HL-60 (cell line): ENCODE results near the gene MYLK4.

Experiments
- POLR2AphosphoS5 ChIP-seq: IDR thresholded peaks from 2 replicates; pipeline ENCODE4 v1.6.1; 2012; ENCODE audit warnings: low read depth
- TF ChIP-seq, protein P1 (sequence below): IDR thresholded peaks from one replicate; pipeline ENCODE4 v1.5.1; 2011; ENCODE audit warnings: low read length, control low read depth, inconsistent platforms; ENCODE audit not compliant: insufficient read depth

DNA sequence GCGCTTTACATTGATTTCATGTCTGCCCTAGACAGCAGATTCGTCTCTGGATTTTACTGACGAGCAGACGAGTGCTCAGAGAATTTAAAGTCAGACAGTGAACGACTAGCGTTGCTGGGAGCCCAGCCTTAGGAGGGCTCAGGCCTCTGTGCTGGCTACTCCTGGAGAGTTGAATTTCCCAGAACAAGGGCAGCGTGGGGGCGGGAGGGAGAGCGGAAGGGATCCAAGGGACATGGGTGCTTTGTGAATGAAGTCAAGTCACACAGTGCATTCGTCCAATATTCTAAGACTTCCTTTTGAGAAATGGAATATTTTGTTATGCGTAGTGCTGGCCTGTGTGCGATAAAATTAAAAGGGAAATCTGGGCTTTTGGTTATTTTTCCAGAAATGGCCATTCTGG is 126.5 kb downstream of the MYLK4 start:
- TF ChIP-seq, protein P1, sequence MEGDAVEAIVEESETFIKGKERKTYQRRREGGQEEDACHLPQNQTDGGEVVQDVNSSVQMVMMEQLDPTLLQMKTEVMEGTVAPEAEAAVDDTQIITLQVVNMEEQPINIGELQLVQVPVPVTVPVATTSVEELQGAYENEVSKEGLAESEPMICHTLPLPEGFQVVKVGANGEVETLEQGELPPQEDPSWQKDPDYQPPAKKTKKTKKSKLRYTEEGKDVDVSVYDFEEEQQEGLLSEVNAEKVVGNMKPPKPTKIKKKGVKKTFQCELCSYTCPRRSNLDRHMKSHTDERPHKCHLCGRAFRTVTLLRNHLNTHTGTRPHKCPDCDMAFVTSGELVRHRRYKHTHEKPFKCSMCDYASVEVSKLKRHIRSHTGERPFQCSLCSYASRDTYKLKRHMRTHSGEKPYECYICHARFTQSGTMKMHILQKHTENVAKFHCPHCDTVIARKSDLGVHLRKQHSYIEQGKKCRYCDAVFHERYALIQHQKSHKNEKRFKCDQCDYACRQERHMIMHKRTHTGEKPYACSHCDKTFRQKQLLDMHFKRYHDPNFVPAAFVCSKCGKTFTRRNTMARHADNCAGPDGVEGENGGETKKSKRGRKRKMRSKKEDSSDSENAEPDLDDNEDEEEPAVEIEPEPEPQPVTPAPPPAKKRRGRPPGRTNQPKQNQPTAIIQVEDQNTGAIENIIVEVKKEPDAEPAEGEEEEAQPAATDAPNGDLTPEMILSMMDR: no peak
- TF ChIP-seq POLR2AphosphoS5: no peak
